Measurements from ENCODE around the gene DGAT2.
"Not testable (repeated sequence)": the region's sequence is repeated elsewhere in the genome, so short reads cannot be mapped to it uniquely, and the experiment has no call there.

DGAT2 gene

DNA sequence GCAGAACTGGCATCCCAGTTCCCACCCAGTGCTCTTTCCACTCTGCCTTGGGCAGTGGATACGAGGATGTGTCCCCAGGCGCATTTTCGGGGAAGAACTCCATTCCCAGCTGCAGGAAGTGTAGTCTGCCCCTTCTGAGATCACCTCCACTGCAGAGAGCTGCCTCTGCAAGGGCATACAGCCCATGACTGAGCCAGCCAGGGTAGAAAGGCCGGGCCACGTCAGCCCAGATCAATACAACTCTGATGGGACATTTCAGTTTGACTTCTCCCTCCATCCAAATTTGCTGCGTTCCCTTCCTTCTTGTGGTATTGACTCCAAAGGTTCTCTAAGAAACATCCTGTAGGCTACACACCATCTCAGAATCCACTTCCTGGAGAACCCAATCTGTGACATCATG lies 31.3 kb upstream of the DGAT2 start:
- no peak overlapping the region for H3K4me3 ChIP-seq (replicated peaks; ENCODE audit: low read depth, low read length)
- no peak for DNase-seq (ENCODE audit: low read depth)
- TF ChIP-seq, protein P1, sequence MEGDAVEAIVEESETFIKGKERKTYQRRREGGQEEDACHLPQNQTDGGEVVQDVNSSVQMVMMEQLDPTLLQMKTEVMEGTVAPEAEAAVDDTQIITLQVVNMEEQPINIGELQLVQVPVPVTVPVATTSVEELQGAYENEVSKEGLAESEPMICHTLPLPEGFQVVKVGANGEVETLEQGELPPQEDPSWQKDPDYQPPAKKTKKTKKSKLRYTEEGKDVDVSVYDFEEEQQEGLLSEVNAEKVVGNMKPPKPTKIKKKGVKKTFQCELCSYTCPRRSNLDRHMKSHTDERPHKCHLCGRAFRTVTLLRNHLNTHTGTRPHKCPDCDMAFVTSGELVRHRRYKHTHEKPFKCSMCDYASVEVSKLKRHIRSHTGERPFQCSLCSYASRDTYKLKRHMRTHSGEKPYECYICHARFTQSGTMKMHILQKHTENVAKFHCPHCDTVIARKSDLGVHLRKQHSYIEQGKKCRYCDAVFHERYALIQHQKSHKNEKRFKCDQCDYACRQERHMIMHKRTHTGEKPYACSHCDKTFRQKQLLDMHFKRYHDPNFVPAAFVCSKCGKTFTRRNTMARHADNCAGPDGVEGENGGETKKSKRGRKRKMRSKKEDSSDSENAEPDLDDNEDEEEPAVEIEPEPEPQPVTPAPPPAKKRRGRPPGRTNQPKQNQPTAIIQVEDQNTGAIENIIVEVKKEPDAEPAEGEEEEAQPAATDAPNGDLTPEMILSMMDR (IDR thresholded peaks at IDR 0.05; ENCODE audit: low read length, missing control alignments): no peak

DNA sequence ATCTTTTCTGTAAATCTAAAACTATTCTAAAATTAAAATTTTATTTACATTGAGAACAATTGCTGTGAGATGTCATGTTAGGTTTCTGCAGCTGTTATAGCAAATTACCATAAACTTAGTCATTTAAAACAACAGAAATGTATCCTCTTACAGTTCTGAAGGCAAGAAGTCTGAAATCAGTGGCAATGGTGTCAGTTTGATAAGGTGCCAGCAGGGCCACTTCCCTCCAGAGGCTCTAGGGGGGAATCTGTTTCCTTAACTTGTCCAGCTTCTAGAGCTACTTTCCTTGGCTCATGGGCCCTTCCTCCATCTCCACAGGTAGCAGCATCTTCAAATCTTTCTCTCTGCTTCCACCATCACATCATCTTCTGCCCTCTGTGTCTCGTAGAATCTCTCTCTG lies 27.9 kb upstream of the DGAT2 start:
- no peak for DNase-seq (ENCODE audit: low read depth)
- H3K4me3 ChIP-seq (replicated peaks; ENCODE audit: low read depth, low read length): no peak overlapping the region
- TF ChIP-seq, protein P1 (IDR thresholded peaks at IDR 0.05; ENCODE audit: low read length, missing control alignments): no peak

DNA sequence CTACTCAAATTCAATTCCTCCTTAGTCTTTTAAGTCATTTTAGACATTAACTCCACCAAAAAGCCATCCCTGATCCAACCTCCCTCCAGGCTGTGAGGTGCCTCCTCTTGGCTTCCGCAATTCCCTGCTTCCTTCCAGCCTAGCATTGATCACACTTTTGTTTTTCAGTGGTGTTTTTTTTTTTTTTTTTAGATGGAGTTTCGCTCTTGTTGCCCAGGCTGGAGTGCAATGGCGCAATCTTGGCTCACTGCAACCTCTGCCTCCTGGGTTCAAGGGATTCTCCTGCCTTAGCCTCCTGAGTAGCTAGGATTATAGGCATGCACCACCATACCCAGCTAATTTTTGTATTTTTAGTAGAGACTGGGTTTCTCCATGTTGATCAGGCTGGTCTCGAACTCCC lies 25.4 kb upstream of the DGAT2 start:
- not testable (repeated sequence) for DNase-seq (ENCODE audit: low read depth); H3K4me3 ChIP-seq (replicated peaks; ENCODE audit: low read depth, low read length)

DNA sequence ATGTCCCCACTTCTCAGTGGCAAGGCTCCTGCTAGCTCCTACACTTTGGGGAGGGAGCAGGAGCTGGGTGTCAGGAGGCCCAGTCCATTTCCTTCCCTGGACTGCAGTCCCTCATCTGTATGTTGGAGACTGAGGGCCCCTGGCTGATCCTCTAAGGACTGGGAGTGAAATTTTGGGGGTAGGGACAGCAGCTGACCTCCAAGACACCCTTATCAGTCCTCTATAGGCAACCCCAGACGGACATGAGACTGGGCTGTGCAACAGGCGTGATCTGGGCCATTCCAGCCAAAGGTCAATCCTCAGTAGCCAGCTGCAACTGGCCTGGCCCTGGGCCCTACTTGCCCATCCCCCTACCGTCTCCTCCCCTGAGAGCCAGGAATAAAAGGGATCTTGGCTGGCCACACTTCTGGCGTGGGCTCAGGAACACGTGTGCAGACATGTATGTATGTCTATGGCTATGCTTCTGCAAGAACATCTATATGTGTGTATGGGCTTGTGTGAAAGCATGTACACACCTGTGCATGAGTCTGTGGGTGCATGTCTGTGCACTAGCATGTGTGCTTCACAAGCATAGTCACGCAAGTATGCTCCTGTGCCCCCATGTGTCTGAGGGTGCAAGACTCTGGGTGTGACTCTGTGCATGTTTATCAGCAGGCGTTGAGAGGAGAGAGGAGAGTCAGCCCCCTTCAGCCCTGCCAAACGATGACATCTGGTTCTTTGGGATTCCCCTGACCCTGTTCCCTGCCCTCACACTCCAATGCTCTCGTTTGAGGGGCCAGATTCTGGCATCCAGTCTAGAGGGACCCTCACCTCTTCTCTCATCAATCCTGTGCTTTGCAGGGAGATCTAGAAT lies 24.6 kb upstream of the DGAT2 start:
- H3K4me3 ChIP-seq (replicated peaks; ENCODE audit: low read depth, low read length): no peak overlapping the region
- DNase-seq (ENCODE audit: low read depth): no peak
- TF ChIP-seq, protein P1 (IDR thresholded peaks at IDR 0.05; ENCODE audit: low read length, missing control alignments): no peak

DNA sequence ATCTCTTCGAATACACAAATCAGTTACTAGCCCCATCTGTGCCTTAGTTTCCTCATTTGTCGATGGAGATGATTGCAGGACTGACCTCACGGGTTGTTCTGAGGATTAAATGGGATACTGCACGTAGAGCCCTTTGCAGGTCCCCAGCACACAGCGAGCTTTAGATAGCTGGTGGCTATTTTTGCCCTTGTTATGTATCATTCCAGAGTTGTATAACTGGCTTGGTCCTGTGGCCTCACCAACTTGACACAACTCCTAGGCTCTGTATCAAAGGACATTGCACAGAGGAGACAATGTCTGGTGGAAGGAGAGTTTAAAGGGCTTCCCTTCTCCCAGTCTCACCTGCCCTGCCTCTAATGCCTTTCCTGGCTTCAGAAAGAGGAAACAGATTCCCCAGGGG lies 22.8 kb upstream of the DGAT2 start:
- TF ChIP-seq, protein P1 (IDR thresholded peaks at IDR 0.05; ENCODE audit: low read length, missing control alignments): no peak
- DNase-seq (ENCODE audit: low read depth): no peak
- no peak overlapping the region for H3K4me3 ChIP-seq (replicated peaks; ENCODE audit: low read depth, low read length)

DNA sequence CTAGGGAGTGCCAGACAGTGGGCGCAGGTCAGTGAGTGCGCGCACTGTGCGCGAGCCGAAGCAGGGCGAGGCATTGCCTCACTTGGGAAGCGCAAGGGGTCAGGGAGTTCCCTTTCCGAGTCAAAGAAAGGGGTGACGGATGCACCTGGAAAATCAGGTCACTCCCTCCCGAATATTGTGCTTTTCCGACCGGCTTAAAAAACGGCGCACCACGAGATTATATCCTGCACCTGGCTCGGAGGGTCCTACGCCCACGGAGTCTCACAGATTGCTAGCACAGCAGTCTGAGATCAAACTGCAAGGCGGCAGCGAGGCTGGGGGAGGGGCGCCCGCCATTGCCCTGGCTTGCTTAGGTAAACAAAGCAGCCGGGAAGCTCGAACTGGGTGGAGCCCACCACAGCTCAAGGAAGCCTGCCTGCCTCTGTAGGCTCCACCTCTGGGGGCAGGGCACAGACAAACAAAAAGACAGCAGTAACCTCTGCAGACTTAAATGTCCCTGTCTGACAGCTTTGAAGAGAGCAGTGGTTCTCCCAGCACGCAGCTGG lies 19.8 kb upstream of the DGAT2 start:
- DNase-seq (ENCODE audit: low read depth); H3K4me3 ChIP-seq (replicated peaks; ENCODE audit: low read depth, low read length): not testable (repeated sequence)

DNA sequence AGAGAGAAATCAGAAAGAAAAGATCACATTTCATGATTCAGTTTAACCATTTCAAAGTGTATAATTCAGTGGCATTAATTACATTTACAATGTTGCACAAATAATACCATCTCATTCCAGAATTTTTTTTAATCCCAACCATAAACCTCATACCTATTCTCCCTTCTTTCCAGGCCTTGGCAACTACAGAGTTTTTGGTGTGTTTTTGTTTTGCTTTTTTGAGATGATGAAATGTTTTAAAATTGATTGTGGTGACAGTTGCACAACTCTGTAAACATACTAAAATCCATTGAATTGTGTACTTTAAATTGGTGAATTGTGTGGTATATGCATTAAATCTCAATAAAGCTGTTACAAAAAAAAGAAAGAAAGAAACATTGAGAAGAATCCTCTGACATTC lies 13.6 kb upstream of the DGAT2 start:
- H3K4me3 ChIP-seq (replicated peaks; ENCODE audit: low read depth, low read length); DNase-seq (ENCODE audit: low read depth): not testable (repeated sequence)

DNA sequence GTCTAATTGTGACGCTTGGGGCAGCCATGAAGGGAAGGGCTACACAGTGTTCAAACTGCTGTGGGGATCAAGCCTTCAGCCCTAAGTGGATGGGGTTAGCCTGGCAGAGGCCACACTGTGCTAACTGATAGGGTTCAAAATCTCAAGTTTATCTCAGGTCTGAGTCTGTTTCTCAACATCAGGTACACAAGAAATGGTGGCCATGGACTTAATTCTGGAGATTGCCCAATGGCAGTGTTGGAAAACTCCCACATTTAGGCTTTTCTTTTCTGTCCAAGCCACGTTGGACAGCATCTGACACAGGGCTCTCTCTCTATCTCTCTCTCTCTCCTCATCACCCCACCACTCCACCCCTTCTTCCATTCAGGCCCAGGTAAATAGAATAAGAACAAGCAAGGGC lies 10.9 kb upstream of the DGAT2 start:
- H3K4me3 ChIP-seq (replicated peaks; ENCODE audit: low read depth, low read length): no peak overlapping the region
- DNase-seq (ENCODE audit: low read depth): no peak
- TF ChIP-seq, protein P1 (IDR thresholded peaks at IDR 0.05; ENCODE audit: low read length, missing control alignments): no peak
